Immature natural killer cell (primary cell): ENCODE data around the gene SGPP2. TPM values are rescaled to one million over a fixed set of nuclear protein-coding genes. Genes with fewer than 3 reads are reported as not detected.
"Not testable (repeated sequence)": the region's sequence is repeated elsewhere in the genome, so short reads cannot be mapped to it uniquely, and the experiment has no call there.

ENCODE experiments used
- DNase-seq, 3 donors: peaks; one replicate each; pipeline ENCODE4 v3.0.0; 2022; ENCODE audit warnings: mixed read lengths in 1 of 3
- H3K27ac Mint-ChIP-seq, 6 donors: one replicate each; pipeline ENCODE4 v1.8.0; 2020; ENCODE audit warnings: mixed read lengths in 6 of 6, mild to moderate bottlenecking in 5 of 6, inconsistent platforms in 4 of 6, moderate library complexity in 3 of 6
- H3K27me3 Mint-ChIP-seq, 3 donors: one replicate each; pipeline ENCODE4 v1.8.0; 2020 to 2021; ENCODE audit warnings: low read depth in 3 of 3, mild to moderate bottlenecking in 3 of 3, mixed read lengths in 3 of 3, moderate library complexity in 3 of 3, inconsistent platforms in 1 of 3
- H3K36me3 Mint-ChIP-seq, 3 donors: one replicate each; pipeline ENCODE4 v1.8.0; 2020; ENCODE audit warnings: mixed read lengths in 3 of 3, inconsistent platforms in 2 of 3, mild to moderate bottlenecking in 2 of 3
- H3K4me1 Mint-ChIP-seq, 2 donors: one replicate each; pipeline ENCODE4 v1.8.0; 2020; ENCODE audit warnings: inconsistent platforms in 2 of 2, mild to moderate bottlenecking in 2 of 2, mixed read lengths in 2 of 2, moderate library complexity in 1 of 2
- H3K4me3 Mint-ChIP-seq, 5 donors: one replicate each; pipeline ENCODE4 v1.8.0; 2020; ENCODE audit warnings: mild to moderate bottlenecking in 5 of 5, mixed read lengths in 5 of 5, inconsistent platforms in 3 of 5, moderate library complexity in 3 of 5
- H3K9me3 Mint-ChIP-seq, 6 donors: one replicate each; pipeline ENCODE4 v1.8.0; 2020; ENCODE audit warnings: mild to moderate bottlenecking in 6 of 6, mixed read lengths in 6 of 6, inconsistent platforms in 4 of 6, moderate library complexity in 3 of 6
- polyA plus RNA-seq, 3 donors: library from polyadenylated mRNA; unstranded; fragments of 300-500 nt; fragmentation: Illumina TruSeq; gene quantifications; one replicate each; pipeline ENCODE4 v1.2.3, GENCODE V29; 2021

Gene SGPP2
- polyA plus RNA-seq, 3 donors from 2014 or later, result not detected

- Mint-ChIP-seq H3K27ac (peak overlapping the region in 1 of 6 donors; percentile 6), H3K27me3 (no peaks in the 10 kb centered on the region), H3K36me3 (peaks cover 22 to 42% (median 35%) of the 10 kb centered on the region in 3 donors), H3K4me1 (peaks cover 1 to 5% of the 10 kb centered on the region in 2 donors), H3K4me3 (no peak overlapping the region), H3K9me3 (no peaks in the 10 kb centered on the region)
- no peak for DNase-seq
These were observed 147.9 kb downstream of the SGPP2 start for GRCh38 chr2:222572264-222572721.

GRCh38 chr2:222572751-222573174 is 148.4 kb downstream of the SGPP2 start:
- H3K4me1 Mint-ChIP-seq, result peaks cover 1 to 5% of the 10 kb centered on the region in 2 donors
- H3K9me3 Mint-ChIP-seq, result no peaks in the 10 kb centered on the region
- H3K27ac Mint-ChIP-seq, result peak overlapping the region in 1 of 6 donors; percentile 5

GRCh38 chr2:222575618-222576017 is 151.3 kb downstream of the SGPP2 start:
- no peak for DNase-seq
- Mint-ChIP-seq H3K27ac (no peak overlapping the region), H3K4me1 (peaks cover 1 to 6% of the 10 kb centered on the region in 2 donors), H3K4me3 (no peak overlapping the region), H3K36me3 (peaks cover 16 to 38% (median 31%) of the 10 kb centered on the region in 3 donors), H3K27me3 (peaks cover 0 to 2% (median under 1%) of the 10 kb centered on the region in 3 donors), H3K9me3 (no peaks in the 10 kb centered on the region)

More at GRCh38 chr2:222572751-222573174, 148.4 kb downstream of the SGPP2 start:
- no peak for DNase-seq
- Mint-ChIP-seq H3K4me3 (no peak overlapping the region), H3K36me3 (peaks cover 19 to 39% (median 37%) of the 10 kb centered on the region in 3 donors), H3K27me3 (no peaks in the 10 kb centered on the region)

GRCh38 chr2:222576171-222577081 is 152.1 kb downstream of the SGPP2 start:
- H3K4me3 Mint-ChIP-seq, result no peak overlapping the region
- H3K4me1 Mint-ChIP-seq, result peaks cover 1 to 14% of the 10 kb centered on the region in 2 donors
- peaks cover 0 to 2% (median 2%) of the 10 kb centered on the region in 3 donors for H3K27me3 Mint-ChIP-seq
- H3K36me3 Mint-ChIP-seq, result peaks cover 9 to 30% (median 25%) of the 10 kb centered on the region in 3 donors
- H3K9me3 Mint-ChIP-seq, result no peaks in the 10 kb centered on the region
- no peak for DNase-seq
- no peak overlapping the region for H3K27ac Mint-ChIP-seq

- peaks cover 0 to 2% (median 2%) of the 10 kb centered on the region in 3 donors for H3K27me3 Mint-ChIP-seq
- peaks cover 3 to 16% of the 10 kb centered on the region in 2 donors for H3K4me1 Mint-ChIP-seq
These were observed 153.0 kb downstream of the SGPP2 start for GRCh38 chr2:222577341-222577740.

GRCh38 chr2:222582928-222583327 is 158.6 kb downstream of the SGPP2 start:
- Mint-ChIP-seq H3K4me3 (no peak overlapping the region), H3K27me3 (peaks cover 0 to 4% (median 2%) of the 10 kb centered on the region in 3 donors), H3K9me3 (no peaks in the 10 kb centered on the region), H3K36me3 (peaks cover 13 to 35% (median 27%) of the 10 kb centered on the region in 3 donors), H3K4me1 (peaks cover 5 to 23% of the 10 kb centered on the region in 2 donors), H3K27ac (no peak overlapping the region)
- DNase-seq, result no peak

More at GRCh38 chr2:222577341-222577740, 153.0 kb downstream of the SGPP2 start:
- Mint-ChIP-seq H3K9me3 (no peaks in the 10 kb centered on the region), H3K4me3 (no peak overlapping the region), H3K27ac (no peak overlapping the region), H3K36me3 (peaks cover 8 to 23% (median 21%) of the 10 kb centered on the region in 3 donors)
- DNase-seq, result no peak

- not testable (repeated sequence) for H3K27me3 Mint-ChIP-seq, DNase-seq, H3K9me3 Mint-ChIP-seq, H3K27ac Mint-ChIP-seq, H3K4me3 Mint-ChIP-seq
- H3K36me3 Mint-ChIP-seq, result peaks cover 18 to 36% (median 29%) of the 10 kb centered on the region in 3 donors
- H3K4me1 Mint-ChIP-seq, result peaks cover 5 to 23% of the 10 kb centered on the region in 2 donors
These were observed 160.2 kb downstream of the SGPP2 start for GRCh38 chr2:222584589-222584988.

- Mint-ChIP-seq H3K4me1 (peaks cover 2 to 4% of the 10 kb centered on the region in 2 donors), H3K36me3 (peaks cover 28 to 54% (median 42%) of the 10 kb centered on the region in 3 donors), H3K9me3 (peaks cover 0 to 1% (median 0%) of the 10 kb centered on the region in 6 donors), H3K4me3 (no peak overlapping the region), H3K27ac (peak overlapping the region in 1 of 6 donors; percentile 39), H3K27me3 (no peaks in the 10 kb centered on the region)
- no peak for DNase-seq
These were observed 167.3 kb downstream of the SGPP2 start for GRCh38 chr2:222591661-222592060.

- no peak for DNase-seq
- Mint-ChIP-seq H3K27ac (no peak overlapping the region), H3K4me1 (peaks cover 0 to 3% of the 10 kb centered on the region in 2 donors), H3K9me3 (peaks cover 0 to 1% (median 0%) of the 10 kb centered on the region in 6 donors), H3K4me3 (no peak overlapping the region), H3K27me3 (no peaks in the 10 kb centered on the region), H3K36me3 (peaks cover 31 to 54% (median 38%) of the 10 kb centered on the region in 3 donors)
These were observed 167.8 kb downstream of the SGPP2 start for GRCh38 chr2:222592176-222592575.

GRCh38 chr2:222594679-222595078 is 170.3 kb downstream of the SGPP2 start:
- Mint-ChIP-seq H3K36me3 (peaks cover 28 to 45% (median 30%) of the 10 kb centered on the region in 3 donors), H3K4me3 (no peak overlapping the region), H3K27me3 (no peaks in the 10 kb centered on the region), H3K4me1 (no peaks in the 10 kb centered on the region), H3K27ac (no peak overlapping the region), H3K9me3 (no peaks in the 10 kb centered on the region)
- no peak for DNase-seq

- Mint-ChIP-seq H3K27me3 (no peaks in the 10 kb centered on the region), H3K9me3 (no peaks in the 10 kb centered on the region), H3K27ac (no peak overlapping the region), H3K4me3 (no peak overlapping the region), H3K4me1 (no peaks in the 10 kb centered on the region), H3K36me3 (peaks cover 31 to 43% (median 33%) of the 10 kb centered on the region in 3 donors)
- DNase-seq, result no peak
These were observed 171.2 kb downstream of the SGPP2 start for GRCh38 chr2:222595581-222595980.

- no peaks in the 10 kb centered on the region for H3K9me3 Mint-ChIP-seq
These were observed 174.3 kb downstream of the SGPP2 start for GRCh38 chr2:222598611-222599010.

GRCh38 chr2:222603501-222603900 is 179.2 kb downstream of the SGPP2 start:
- no peak for DNase-seq
- peaks cover 8 to 16% (median 11%) of the 10 kb centered on the region in 3 donors for H3K36me3 Mint-ChIP-seq
- no peak overlapping the region for H3K4me3 Mint-ChIP-seq
- H3K27ac Mint-ChIP-seq, result no peak overlapping the region
- H3K9me3 Mint-ChIP-seq, result no peaks in the 10 kb centered on the region
- H3K27me3 Mint-ChIP-seq, result no peaks in the 10 kb centered on the region
- peaks cover 0 to 3% of the 10 kb centered on the region in 2 donors for H3K4me1 Mint-ChIP-seq

More at GRCh38 chr2:222598611-222599010, 174.3 kb downstream of the SGPP2 start:
- Mint-ChIP-seq H3K27ac (no peak overlapping the region), H3K4me3 (no peak overlapping the region), H3K27me3 (no peaks in the 10 kb centered on the region), H3K4me1 (peaks cover 0 to 3% of the 10 kb centered on the region in 2 donors), H3K36me3 (peaks cover 25 to 27% (median 26%) of the 10 kb centered on the region in 3 donors)
- DNase-seq, result no peak
